Hepatocyte (in vitro differentiated cells): ENCODE data around the gene TEX22. TPM values are rescaled to one million over a fixed set of nuclear protein-coding genes. Genes with fewer than 3 reads are reported as not detected.

Experiments
- DNase-seq: peaks from one replicate; pipeline ENCODE4 v3.0.0-alpha.2; 2016; ENCODE audit warnings: low spot score
- H2AFZ ChIP-seq: fragments of 200-600 bp; sonication (generic); 2 replicates; pipeline ENCODE4 v1.6.0; 2016; ENCODE audit warnings: antibody characterized with exemption, mild to moderate bottlenecking
- H3K27ac ChIP-seq: fragments of 200-600 bp; sonication (generic); 2 replicates; pipeline ENCODE4 v1.5.1; 2016; ENCODE audit warnings: mild to moderate bottlenecking
- H3K27me3 ChIP-seq: fragments of 200-600 bp; sonication (generic); 2 replicates; pipeline ENCODE4 v1.6.1; 2016
- H3K36me3 ChIP-seq: fragments of 200-600 bp; sonication (generic); replicated peaks from 2 replicates; pipeline ENCODE4 v1.5.1; 2016; ENCODE audit warnings: low read depth; ENCODE audit not compliant: insufficient read depth
- H3K4me1 ChIP-seq: fragments of 200-600 bp; sonication (generic); 2 replicates; pipeline ENCODE4 v1.5.1; 2016; ENCODE audit warnings: mild to moderate bottlenecking, moderate library complexity; ENCODE audit not compliant: insufficient read depth
- H3K4me2 ChIP-seq: fragments of 200-600 bp; sonication (generic); 2 replicates; pipeline ENCODE4 v1.6.0; 2016
- H3K4me3 ChIP-seq: fragments of 200-600 bp; sonication (generic); 2 replicates; pipeline ENCODE4 v1.5.1; 2016; ENCODE audit warnings: mild to moderate bottlenecking
- H3K79me2 ChIP-seq: fragments of 200-600 bp; sonication (generic); 2 replicates; pipeline ENCODE4 v1.6.0; 2017; ENCODE audit warnings: mild to moderate bottlenecking
- H3K9me2 ChIP-seq: fragments of 200-600 bp; sonication (generic); replicated peaks from 2 replicates; pipeline ENCODE4 v1.6.0; 2017; ENCODE audit warnings: mild to moderate bottlenecking; ENCODE audit not compliant: insufficient read depth
- H3K9me3 ChIP-seq: fragments of 200-600 bp; sonication (generic); 2 replicates; pipeline ENCODE4 v1.5.1; 2016; ENCODE audit warnings: low read depth, mild to moderate bottlenecking
- H4K20me1 ChIP-seq: fragments of 200-600 bp; sonication (generic); 2 replicates; pipeline ENCODE4 v1.6.0; 2016; ENCODE audit warnings: mild to moderate bottlenecking; ENCODE audit not compliant: insufficient read depth, poor library complexity, severe bottlenecking
- EZH2 ChIP-seq: fragments of 200-600 bp; sonication (generic); IDR thresholded peaks from 2 replicates; pipeline ENCODE4 v1.6.1; 2016; ENCODE audit warnings: antibody characterized with exemption, mild to moderate bottlenecking, borderline replicate concordance
- EZH2phosphoT487 ChIP-seq: fragments of 200-600 bp; sonication (generic); IDR thresholded peaks from one replicate; pipeline ENCODE4 v1.6.1; 2018; ENCODE audit warnings: antibody characterized with exemption, mild to moderate bottlenecking, low read depth, moderate library complexity; ENCODE audit not compliant: unreplicated experiment, severe bottlenecking
- WGBS: methylation state at CpG from one replicate; pipeline ENCODE4 v1.1.6; 2016; ENCODE audit warnings: low lambda C conversion rate; ENCODE audit errors: missing lambda C conversion rate; 5-methylcytosine and 5-hydroxymethylcytosine counted together
- polyA plus RNA-seq: library from polyadenylated mRNA; unstranded; fragments of >200 nt; fragmentation: Nextera tagmentation; extraction: Ambion mirVana; gene quantifications from 2 replicates; pipeline ENCODE4 v1.2.1, GENCODE V29; 2016
- total RNA-seq: library from RNA; depleted of rRNA; stranded (reverse); fragments of >200 nt; gene quantifications from 2 replicates; pipeline ENCODE4 v1.2.3, GENCODE V29; 2014
- TF ChIP-seq, protein P1 (sequence below): fragments of 200-600 bp; sonication (generic); IDR thresholded peaks from 2 replicates; pipeline ENCODE4 v1.5.1; 2016; ENCODE audit warnings: antibody characterized with exemption, mild to moderate bottlenecking; ENCODE audit not compliant: poor library complexity

Gene TEX22
- total and polyA plus RNA-seq, 2 experiments from 2014 or later, result 0.76 TPM; not detected in 1

DNA sequence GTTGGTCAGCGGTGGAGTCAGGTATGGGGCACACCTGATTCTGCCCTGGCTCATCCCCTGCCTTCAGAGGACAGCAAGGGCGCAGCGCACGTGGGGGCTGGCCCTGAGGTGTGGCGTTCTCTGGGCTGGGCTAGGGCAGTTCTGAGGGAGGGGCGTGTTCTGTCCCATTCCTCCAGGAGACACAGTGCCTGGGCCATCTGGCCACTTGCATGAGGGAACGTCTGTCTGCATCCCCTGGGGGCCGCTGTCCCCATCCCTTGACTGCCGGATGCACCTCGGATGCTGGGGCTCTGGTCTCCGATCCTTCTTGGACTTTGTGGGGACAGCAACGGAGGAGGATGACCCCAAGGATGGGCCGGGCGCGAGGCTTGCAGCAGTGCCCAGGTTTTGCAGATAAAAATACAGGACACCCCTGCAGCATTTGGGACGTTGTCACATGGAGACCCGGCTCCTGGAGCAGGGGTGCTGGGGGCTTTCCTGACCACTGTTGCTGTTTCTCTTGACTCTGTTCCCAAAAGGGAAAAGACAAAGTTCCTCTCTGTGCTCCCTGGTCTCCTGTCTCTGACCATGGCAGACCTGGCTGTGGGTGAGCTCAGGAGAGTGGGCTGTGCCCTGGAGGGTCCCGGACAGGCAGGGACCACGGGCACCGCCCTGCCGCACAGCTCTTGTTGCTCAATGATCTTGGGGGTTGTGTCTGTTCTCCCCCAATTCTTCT lies 28.2 kb downstream of the TEX22 start:
- no peaks in the 10 kb centered on the region for H3K9me3 ChIP-seq
- no peak for DNase-seq
- WGBS, result 98% methylated on average over 21 of the region's 21 CpGs
- H3K4me2 ChIP-seq, result no peak overlapping the region
- no peak overlapping the region for H3K4me3 ChIP-seq
- peaks cover 23% of the 10 kb centered on the region for H4K20me1 ChIP-seq
- H3K27ac ChIP-seq, result no peak overlapping the region
- H3K79me2 ChIP-seq, result peaks cover 86% of the 10 kb centered on the region
- no peaks in the 10 kb centered on the region for H3K9me2 ChIP-seq
- no peaks in the 10 kb centered on the region for H3K27me3 ChIP-seq
- H3K4me1 ChIP-seq, result peaks cover under 1% of the 10 kb centered on the region
- no peaks in the 10 kb centered on the region for H3K36me3 ChIP-seq
- TF ChIP-seq EZH2phosphoT487 (no peak), EZH2 (no peak)
- TF ChIP-seq, protein P1, sequence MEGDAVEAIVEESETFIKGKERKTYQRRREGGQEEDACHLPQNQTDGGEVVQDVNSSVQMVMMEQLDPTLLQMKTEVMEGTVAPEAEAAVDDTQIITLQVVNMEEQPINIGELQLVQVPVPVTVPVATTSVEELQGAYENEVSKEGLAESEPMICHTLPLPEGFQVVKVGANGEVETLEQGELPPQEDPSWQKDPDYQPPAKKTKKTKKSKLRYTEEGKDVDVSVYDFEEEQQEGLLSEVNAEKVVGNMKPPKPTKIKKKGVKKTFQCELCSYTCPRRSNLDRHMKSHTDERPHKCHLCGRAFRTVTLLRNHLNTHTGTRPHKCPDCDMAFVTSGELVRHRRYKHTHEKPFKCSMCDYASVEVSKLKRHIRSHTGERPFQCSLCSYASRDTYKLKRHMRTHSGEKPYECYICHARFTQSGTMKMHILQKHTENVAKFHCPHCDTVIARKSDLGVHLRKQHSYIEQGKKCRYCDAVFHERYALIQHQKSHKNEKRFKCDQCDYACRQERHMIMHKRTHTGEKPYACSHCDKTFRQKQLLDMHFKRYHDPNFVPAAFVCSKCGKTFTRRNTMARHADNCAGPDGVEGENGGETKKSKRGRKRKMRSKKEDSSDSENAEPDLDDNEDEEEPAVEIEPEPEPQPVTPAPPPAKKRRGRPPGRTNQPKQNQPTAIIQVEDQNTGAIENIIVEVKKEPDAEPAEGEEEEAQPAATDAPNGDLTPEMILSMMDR, result no peak
- H2AFZ ChIP-seq, result no peak overlapping the region

GRCh38 chr14:105427412-105427811 lies 29.1 kb downstream of the TEX22 start:
- Histone ChIP-seq H3K4me3 (no peak overlapping the region), H3K9me2 (no peaks in the 10 kb centered on the region), H3K4me2 (no peak overlapping the region), H3K27ac (no peak overlapping the region), H4K20me1 (peaks cover 18% of the 10 kb centered on the region), H3K79me2 (peaks cover 86% of the 10 kb centered on the region), H3K36me3 (no peaks in the 10 kb centered on the region), H3K9me3 (no peaks in the 10 kb centered on the region), H3K27me3 (no peaks in the 10 kb centered on the region), H2AFZ (no peak overlapping the region), H3K4me1 (peaks cover 4% of the 10 kb centered on the region)
- TF ChIP-seq, protein P1, result no peak
- TF ChIP-seq EZH2phosphoT487 (no peak), EZH2 (no peak)
- 96% methylated on average over 10 of the region's 10 CpGs for WGBS
- no peak for DNase-seq

DNA sequence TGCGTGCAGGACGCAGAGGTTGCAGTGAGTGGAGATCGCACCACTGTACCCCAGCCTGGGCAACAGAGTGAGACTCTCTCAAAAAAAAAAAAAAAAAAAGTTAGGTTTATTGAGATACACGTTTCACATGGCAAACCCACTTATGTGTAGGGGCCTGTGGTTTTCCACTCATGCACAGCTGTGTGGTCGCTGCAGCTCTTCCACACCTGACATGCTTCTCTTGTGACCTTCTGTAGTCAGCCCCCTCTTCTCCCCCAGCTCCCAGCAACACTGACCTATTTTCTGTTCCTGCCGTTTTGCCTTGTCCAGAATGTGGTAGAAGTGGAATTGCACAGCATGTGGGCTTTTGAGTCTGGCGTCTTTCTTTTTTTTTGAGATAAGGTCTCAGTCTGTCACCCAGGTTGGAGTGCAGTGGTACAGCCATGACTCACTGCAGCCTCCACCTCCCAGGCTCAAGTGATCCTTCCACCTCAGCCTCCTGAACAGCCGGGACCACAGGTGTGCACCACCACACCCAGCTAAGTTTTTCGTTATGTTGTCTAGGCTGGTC lies 29.7 kb downstream of the TEX22 start:
- H3K27me3 ChIP-seq, result no peaks in the 10 kb centered on the region
- WGBS, result 93% methylated on average over 9 of the region's 9 CpGs

More for the DNA sequence above, 29.7 kb downstream of the TEX22 start:
- no peak overlapping the region for H2AFZ ChIP-seq
- H4K20me1 ChIP-seq, result peaks cover 12% of the 10 kb centered on the region
- no peaks in the 10 kb centered on the region for H3K36me3 ChIP-seq
- no peak overlapping the region for H3K27ac ChIP-seq
- H3K4me3 ChIP-seq, result no peak overlapping the region
- peaks cover 4% of the 10 kb centered on the region for H3K4me1 ChIP-seq
- DNase-seq, result no peak
- no peak overlapping the region for H3K4me2 ChIP-seq
- no peaks in the 10 kb centered on the region for H3K9me3 ChIP-seq
- H3K9me2 ChIP-seq, result no peaks in the 10 kb centered on the region
- TF ChIP-seq EZH2 (no peak), EZH2phosphoT487 (no peak)
- TF ChIP-seq, protein P1, result no peak
- peaks cover 86% of the 10 kb centered on the region for H3K79me2 ChIP-seq
